GM23248 (cell line): ENCODE data around the gene ZNF222.

Source experiments
- EZH2 ChIP-seq: fragments of 200-600 bp; sonication (generic); IDR thresholded peaks from 2 replicates; pipeline ENCODE4 v1.6.1; 2018; ENCODE audit warnings: antibody characterized with exemption, mild to moderate bottlenecking; ENCODE audit not compliant: insufficient read depth, poor library complexity, severe bottlenecking
- EZH2phosphoT487 ChIP-seq: fragments of 200-600 bp; sonication (generic); IDR thresholded peaks from 2 replicates; pipeline ENCODE4 v1.6.1; 2018; ENCODE audit warnings: antibody characterized with exemption, moderate library complexity, mild to moderate bottlenecking, low read depth; ENCODE audit not compliant: insufficient read depth

- TF ChIP-seq EZH2 (no peak), EZH2phosphoT487 (no peak)
Observed at GRCh38 chr19:44066305-44066704, 41.1 kb downstream of the ZNF222 start.
